ENCODE data around the gene ATAD2B.

The ATAD2B gene

GRCh38 chr2:23703037-23703582 is 223.8 kb downstream of the ATAD2B start:
- ATAC-seq = no peak
- TF ChIP-seq, protein P1, sequence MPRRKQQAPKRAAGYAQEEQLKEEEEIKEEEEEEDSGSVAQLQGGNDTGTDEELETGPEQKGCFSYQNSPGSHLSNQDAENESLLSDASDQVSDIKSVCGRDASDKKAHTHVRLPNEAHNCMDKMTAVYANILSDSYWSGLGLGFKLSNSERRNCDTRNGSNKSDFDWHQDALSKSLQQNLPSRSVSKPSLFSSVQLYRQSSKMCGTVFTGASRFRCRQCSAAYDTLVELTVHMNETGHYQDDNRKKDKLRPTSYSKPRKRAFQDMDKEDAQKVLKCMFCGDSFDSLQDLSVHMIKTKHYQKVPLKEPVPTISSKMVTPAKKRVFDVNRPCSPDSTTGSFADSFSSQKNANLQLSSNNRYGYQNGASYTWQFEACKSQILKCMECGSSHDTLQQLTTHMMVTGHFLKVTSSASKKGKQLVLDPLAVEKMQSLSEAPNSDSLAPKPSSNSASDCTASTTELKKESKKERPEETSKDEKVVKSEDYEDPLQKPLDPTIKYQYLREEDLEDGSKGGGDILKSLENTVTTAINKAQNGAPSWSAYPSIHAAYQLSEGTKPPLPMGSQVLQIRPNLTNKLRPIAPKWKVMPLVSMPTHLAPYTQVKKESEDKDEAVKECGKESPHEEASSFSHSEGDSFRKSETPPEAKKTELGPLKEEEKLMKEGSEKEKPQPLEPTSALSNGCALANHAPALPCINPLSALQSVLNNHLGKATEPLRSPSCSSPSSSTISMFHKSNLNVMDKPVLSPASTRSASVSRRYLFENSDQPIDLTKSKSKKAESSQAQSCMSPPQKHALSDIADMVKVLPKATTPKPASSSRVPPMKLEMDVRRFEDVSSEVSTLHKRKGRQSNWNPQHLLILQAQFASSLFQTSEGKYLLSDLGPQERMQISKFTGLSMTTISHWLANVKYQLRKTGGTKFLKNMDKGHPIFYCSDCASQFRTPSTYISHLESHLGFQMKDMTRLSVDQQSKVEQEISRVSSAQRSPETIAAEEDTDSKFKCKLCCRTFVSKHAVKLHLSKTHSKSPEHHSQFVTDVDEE (CRISPR knock-in tag; IDR thresholded peaks at IDR 0.05) = no peak
- TF ChIP-seq CREB5 (CRISPR knock-in tag; IDR thresholded peaks at IDR 0.05; ENCODE audit: low read depth) (no peak), ZFP3 (CRISPR knock-in tag; IDR thresholded peaks at IDR 0.05) (no peak), ARNTL (CRISPR knock-in tag; IDR thresholded peaks at IDR 0.05; ENCODE audit: borderline replicate concordance, low read depth) (no peak), TCF4 (CRISPR knock-in tag; IDR thresholded peaks at IDR 0.05; ENCODE audit: borderline replicate concordance) (no peak), ZNF565 (CRISPR knock-in tag; conservative IDR thresholded peaks at IDR 0.05; ENCODE audit: low read depth) (no peak), ESRRG (CRISPR knock-in tag; IDR thresholded peaks at IDR 0.05) (no peak), ZNF8 (CRISPR knock-in tag; IDR thresholded peaks at IDR 0.05) (no peak), RARB (CRISPR knock-in tag; IDR thresholded peaks at IDR 0.05) (no peak)

GRCh38 chr2:23700627-23701026 is 226.3 kb downstream of the ATAD2B start:
- TF ChIP-seq ZFP3 (CRISPR knock-in tag; IDR thresholded peaks at IDR 0.05) (no peak), ZC3H10 (CRISPR knock-in tag; IDR thresholded peaks at IDR 0.05) (no peak), ARNTL (CRISPR knock-in tag; IDR thresholded peaks at IDR 0.05; ENCODE audit: borderline replicate concordance, low read depth) (no peak), PATZ1 (CRISPR knock-in tag; IDR thresholded peaks at IDR 0.05; ENCODE audit: borderline replicate concordance) (no peak), TOX (CRISPR knock-in tag; IDR thresholded peaks at IDR 0.05; ENCODE audit: borderline replicate concordance) (no peak), ZNF70 (CRISPR knock-in tag; IDR thresholded peaks at IDR 0.05) (no peak), CREB5 (CRISPR knock-in tag; IDR thresholded peaks at IDR 0.05; ENCODE audit: low read depth) (no peak)
- TF ChIP-seq, protein P1 (CRISPR knock-in tag; IDR thresholded peaks at IDR 0.05) = no peak
- TF ChIP-seq, protein P2, sequence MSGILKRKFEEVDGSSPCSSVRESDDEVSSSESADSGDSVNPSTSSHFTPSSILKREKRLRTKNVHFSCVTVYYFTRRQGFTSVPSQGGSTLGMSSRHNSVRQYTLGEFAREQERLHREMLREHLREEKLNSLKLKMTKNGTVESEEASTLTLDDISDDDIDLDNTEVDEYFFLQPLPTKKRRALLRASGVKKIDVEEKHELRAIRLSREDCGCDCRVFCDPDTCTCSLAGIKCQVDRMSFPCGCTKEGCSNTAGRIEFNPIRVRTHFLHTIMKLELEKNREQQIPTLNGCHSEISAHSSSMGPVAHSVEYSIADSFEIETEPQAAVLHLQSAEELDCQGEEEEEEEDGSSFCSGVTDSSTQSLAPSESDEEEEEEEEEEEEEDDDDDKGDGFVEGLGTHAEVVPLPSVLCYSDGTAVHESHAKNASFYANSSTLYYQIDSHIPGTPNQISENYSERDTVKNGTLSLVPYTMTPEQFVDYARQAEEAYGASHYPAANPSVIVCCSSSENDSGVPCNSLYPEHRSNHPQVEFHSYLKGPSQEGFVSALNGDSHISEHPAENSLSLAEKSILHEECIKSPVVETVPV (CRISPR knock-in tag; IDR thresholded peaks at IDR 0.05) = no peak
- no peak for ATAC-seq

DNA sequence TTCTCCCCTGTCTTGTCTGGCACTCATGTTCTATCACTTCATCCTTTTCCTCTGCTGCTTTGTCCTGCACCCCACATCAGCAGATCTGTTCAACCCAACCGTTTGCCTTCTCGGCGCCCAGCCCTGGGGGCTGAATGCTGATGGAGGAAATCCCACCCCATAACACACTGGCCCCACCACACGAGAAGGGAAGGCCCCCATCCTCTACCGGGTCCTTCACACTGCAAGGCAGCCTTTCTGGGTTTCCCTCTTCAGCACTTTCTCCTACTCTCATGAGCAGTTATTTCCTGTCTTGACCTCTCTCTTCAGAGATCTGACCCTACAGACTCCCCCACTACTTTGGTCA is 227.4 kb downstream of the ATAD2B start:
- ATAC-seq = no peak
- TF ChIP-seq PPARA (CRISPR knock-in tag; IDR thresholded peaks at IDR 0.05; ENCODE audit: borderline replicate concordance) (no peak), TOX (CRISPR knock-in tag; IDR thresholded peaks at IDR 0.05; ENCODE audit: borderline replicate concordance) (no peak), GLIS3 (CRISPR knock-in tag; IDR thresholded peaks at IDR 0.05) (no peak), ESRRG (CRISPR knock-in tag; IDR thresholded peaks at IDR 0.05) (no peak)
- TF ChIP-seq, protein P2 (CRISPR knock-in tag; IDR thresholded peaks at IDR 0.05) = no peak
